ENCODE data around the gene ASCC2.
"Not testable (repeated sequence)": the region's sequence is repeated elsewhere in the genome, so short reads cannot be mapped to it uniquely, and the experiment has no call there.

The ASCC2 gene

GRCh38 chr22:29873943-29874342 lies 35.9 kb upstream of the ASCC2 start:
- no peaks in the 10 kb centered on the region for H3K9me3 ChIP-seq (ENCODE audit: control insufficient read depth, low read length)
- WGBS, 2 experiments: 100% methylated on average over 1 to 2 of the region's 2 CpGs

GRCh38 chr22:29872989-29873388 lies 34.9 kb upstream of the ASCC2 start:
- H3K4me1 ChIP-seq (ENCODE audit: control insufficient read depth, insufficient read depth, low read length): peaks cover 11% of the 10 kb centered on the region
- H3K27ac ChIP-seq (ENCODE audit: insufficient read depth, low read depth, low read length, poor library complexity, severe bottlenecking): no peak overlapping the region
- no peaks in the 10 kb centered on the region for H3K9me3 ChIP-seq (ENCODE audit: control insufficient read depth, low read length)
- H3K4me3 ChIP-seq (ENCODE audit: insufficient read depth, low read depth, low read length): no peak overlapping the region
- H3K27me3 ChIP-seq (ENCODE audit: control insufficient read depth, insufficient read depth, low read length, poor library complexity, severe bottlenecking): no peaks in the 10 kb centered on the region
- no peaks in the 10 kb centered on the region for H3K36me3 ChIP-seq (ENCODE audit: control insufficient read depth, insufficient read depth, low read length)
- 93 to 96% methylated on average over 4 to 5 of the region's 5 CpGs for WGBS, 2 experiments

More at GRCh38 chr22:29873943-29874342, 35.9 kb upstream of the ASCC2 start:
- no peak overlapping the region for H3K4me3 ChIP-seq (ENCODE audit: insufficient read depth, low read depth, low read length)
- peaks cover 11% of the 10 kb centered on the region for H3K4me1 ChIP-seq (ENCODE audit: control insufficient read depth, insufficient read depth, low read length)
- no peak overlapping the region for H3K27ac ChIP-seq (ENCODE audit: insufficient read depth, low read depth, low read length, poor library complexity, severe bottlenecking)
- no peaks in the 10 kb centered on the region for H3K36me3 ChIP-seq (ENCODE audit: control insufficient read depth, insufficient read depth, low read length)
- H3K27me3 ChIP-seq (ENCODE audit: control insufficient read depth, insufficient read depth, low read length, poor library complexity, severe bottlenecking): no peaks in the 10 kb centered on the region

GRCh38 chr22:29872144-29872893 lies 34.2 kb upstream of the ASCC2 start:
- 78 to 79% methylated on average over 3 of the region's 3 CpGs for WGBS, 2 experiments
- Histone ChIP-seq H3K36me3 (ENCODE audit: control insufficient read depth, insufficient read depth, low read length) (no peaks in the 10 kb centered on the region), H3K4me1 (ENCODE audit: control insufficient read depth, insufficient read depth, low read length) (peaks cover 11% of the 10 kb centered on the region), H3K4me3 (ENCODE audit: insufficient read depth, low read depth, low read length) (no peak overlapping the region), H3K27ac (ENCODE audit: insufficient read depth, low read depth, low read length, poor library complexity, severe bottlenecking) (no peak overlapping the region), H3K27me3 (ENCODE audit: control insufficient read depth, insufficient read depth, low read length, poor library complexity, severe bottlenecking) (no peaks in the 10 kb centered on the region), H3K9me3 (ENCODE audit: control insufficient read depth, low read length) (no peaks in the 10 kb centered on the region)

GRCh38 chr22:29871684-29872083 lies 33.6 kb upstream of the ASCC2 start:
- Histone ChIP-seq H3K36me3 (ENCODE audit: control insufficient read depth, insufficient read depth, low read length) (no peaks in the 10 kb centered on the region), H3K9me3 (ENCODE audit: control insufficient read depth, low read length) (no peaks in the 10 kb centered on the region), H3K27ac (ENCODE audit: insufficient read depth, low read depth, low read length, poor library complexity, severe bottlenecking) (peak overlapping the region; percentile 37), H3K4me3 (ENCODE audit: insufficient read depth, low read depth, low read length) (no peak overlapping the region), H3K4me1 (ENCODE audit: control insufficient read depth, insufficient read depth, low read length) (peaks cover 11% of the 10 kb centered on the region), H3K27me3 (ENCODE audit: control insufficient read depth, insufficient read depth, low read length, poor library complexity, severe bottlenecking) (no peaks in the 10 kb centered on the region)
- 17% methylated on average over 5 of the region's 5 CpGs for WGBS, 2 experiments

- peaks cover 11% of the 10 kb centered on the region for H3K4me1 ChIP-seq (ENCODE audit: control insufficient read depth, insufficient read depth, low read length)
- H3K9me3 ChIP-seq (ENCODE audit: control insufficient read depth, low read length): no peaks in the 10 kb centered on the region
- no peaks in the 10 kb centered on the region for H3K27me3 ChIP-seq (ENCODE audit: control insufficient read depth, insufficient read depth, low read length, poor library complexity, severe bottlenecking)
- no peak overlapping the region for H3K27ac ChIP-seq (ENCODE audit: insufficient read depth, low read depth, low read length, poor library complexity, severe bottlenecking)
- WGBS, 2 experiments: 92 to 93% methylated on average over 2 of the region's 3 CpGs
- H3K36me3 ChIP-seq (ENCODE audit: control insufficient read depth, insufficient read depth, low read length): no peaks in the 10 kb centered on the region
- H3K4me3 ChIP-seq (ENCODE audit: insufficient read depth, low read depth, low read length): no peak overlapping the region
Measured at GRCh38 chr22:29870574-29870973, 32.5 kb upstream of the ASCC2 start.

GRCh38 chr22:29867851-29868250 lies 29.8 kb upstream of the ASCC2 start:
- 94 to 96% methylated on average over 3 of the region's 3 CpGs for WGBS, 2 experiments
- Histone ChIP-seq H3K27me3 (ENCODE audit: control insufficient read depth, insufficient read depth, low read length, poor library complexity, severe bottlenecking) (no peaks in the 10 kb centered on the region), H3K4me1 (ENCODE audit: control insufficient read depth, insufficient read depth, low read length) (peaks cover 11% of the 10 kb centered on the region), H3K36me3 (ENCODE audit: control insufficient read depth, insufficient read depth, low read length) (no peaks in the 10 kb centered on the region), H3K9me3 (ENCODE audit: control insufficient read depth, low read length) (no peaks in the 10 kb centered on the region), H3K27ac (ENCODE audit: insufficient read depth, low read depth, low read length, poor library complexity, severe bottlenecking) (no peak overlapping the region), H3K4me3 (ENCODE audit: insufficient read depth, low read depth, low read length) (no peak overlapping the region)

GRCh38 chr22:29867260-29867659 lies 29.2 kb upstream of the ASCC2 start:
- no peaks in the 10 kb centered on the region for H3K9me3 ChIP-seq (ENCODE audit: control insufficient read depth, low read length)
- no peak overlapping the region for H3K4me3 ChIP-seq (ENCODE audit: insufficient read depth, low read depth, low read length)
- H3K27me3 ChIP-seq (ENCODE audit: control insufficient read depth, insufficient read depth, low read length, poor library complexity, severe bottlenecking): no peaks in the 10 kb centered on the region
- peaks cover 8% of the 10 kb centered on the region for H3K4me1 ChIP-seq (ENCODE audit: control insufficient read depth, insufficient read depth, low read length)
- H3K27ac ChIP-seq (ENCODE audit: insufficient read depth, low read depth, low read length, poor library complexity, severe bottlenecking): no peak overlapping the region
- no peaks in the 10 kb centered on the region for H3K36me3 ChIP-seq (ENCODE audit: control insufficient read depth, insufficient read depth, low read length)

GRCh38 chr22:29865572-29865971 lies 27.5 kb upstream of the ASCC2 start:
- WGBS, 2 experiments: 91 to 95% methylated on average over 10 to 13 of the region's 13 CpGs
- not testable (repeated sequence) for H3K4me1 ChIP-seq (ENCODE audit: control insufficient read depth, insufficient read depth, low read length); H3K4me3 ChIP-seq (ENCODE audit: insufficient read depth, low read depth, low read length); H3K27ac ChIP-seq (ENCODE audit: insufficient read depth, low read depth, low read length, poor library complexity, severe bottlenecking); H3K36me3 ChIP-seq (ENCODE audit: control insufficient read depth, insufficient read depth, low read length); H3K27me3 ChIP-seq (ENCODE audit: control insufficient read depth, insufficient read depth, low read length, poor library complexity, severe bottlenecking); H3K9me3 ChIP-seq (ENCODE audit: control insufficient read depth, low read length)

GRCh38 chr22:29861672-29862297 lies 23.7 kb upstream of the ASCC2 start:
- Histone ChIP-seq H3K9me3 (ENCODE audit: control insufficient read depth, low read length) (no peaks in the 10 kb centered on the region), H3K4me1 (ENCODE audit: control insufficient read depth, insufficient read depth, low read length) (no peaks in the 10 kb centered on the region), H3K4me3 (ENCODE audit: insufficient read depth, low read depth, low read length) (no peak overlapping the region), H3K36me3 (ENCODE audit: control insufficient read depth, insufficient read depth, low read length) (no peaks in the 10 kb centered on the region), H3K27ac (ENCODE audit: insufficient read depth, low read depth, low read length, poor library complexity, severe bottlenecking) (no peak overlapping the region), H3K27me3 (ENCODE audit: control insufficient read depth, insufficient read depth, low read length, poor library complexity, severe bottlenecking) (no peaks in the 10 kb centered on the region)
- 95 to 96% methylated on average over 2 of the region's 2 CpGs for WGBS, 2 experiments

- WGBS, 2 experiments: 84 to 90% methylated on average over 2 of the region's 2 CpGs
- Histone ChIP-seq H3K36me3 (ENCODE audit: control insufficient read depth, insufficient read depth, low read length) (no peaks in the 10 kb centered on the region), H3K9me3 (ENCODE audit: control insufficient read depth, low read length) (no peaks in the 10 kb centered on the region), H3K4me3 (ENCODE audit: insufficient read depth, low read depth, low read length) (no peak overlapping the region), H3K27me3 (ENCODE audit: control insufficient read depth, insufficient read depth, low read length, poor library complexity, severe bottlenecking) (no peaks in the 10 kb centered on the region), H3K4me1 (ENCODE audit: control insufficient read depth, insufficient read depth, low read length) (no peaks in the 10 kb centered on the region), H3K27ac (ENCODE audit: insufficient read depth, low read depth, low read length, poor library complexity, severe bottlenecking) (no peak overlapping the region)
Measured at GRCh38 chr22:29860006-29860766, 22.1 kb upstream of the ASCC2 start.
